OCI-LY1 (cell line): ENCODE results near the gene NUP50.

Source experiments
- EZH2 ChIP-seq: fragments of 200-600 bp; sonication (generic), shearing (Covaris generic); IDR thresholded peaks from 2 replicates; pipeline ENCODE4 v1.8.0; 2017; ENCODE audit warnings: borderline replicate concordance, mixed run types, mild to moderate bottlenecking, antibody characterized with exemption, low read length, moderate library complexity, mixed read lengths
- TF ChIP-seq, protein P1 (sequence below): fragments of 200-600 bp; sonication (generic), shearing (Covaris generic); IDR thresholded peaks from 2 replicates; pipeline ENCODE4 v1.5.1; 2017; ENCODE audit warnings: mild to moderate bottlenecking, antibody characterized with exemption, low read length, moderate library complexity, mixed read lengths

- TF ChIP-seq, protein P1, sequence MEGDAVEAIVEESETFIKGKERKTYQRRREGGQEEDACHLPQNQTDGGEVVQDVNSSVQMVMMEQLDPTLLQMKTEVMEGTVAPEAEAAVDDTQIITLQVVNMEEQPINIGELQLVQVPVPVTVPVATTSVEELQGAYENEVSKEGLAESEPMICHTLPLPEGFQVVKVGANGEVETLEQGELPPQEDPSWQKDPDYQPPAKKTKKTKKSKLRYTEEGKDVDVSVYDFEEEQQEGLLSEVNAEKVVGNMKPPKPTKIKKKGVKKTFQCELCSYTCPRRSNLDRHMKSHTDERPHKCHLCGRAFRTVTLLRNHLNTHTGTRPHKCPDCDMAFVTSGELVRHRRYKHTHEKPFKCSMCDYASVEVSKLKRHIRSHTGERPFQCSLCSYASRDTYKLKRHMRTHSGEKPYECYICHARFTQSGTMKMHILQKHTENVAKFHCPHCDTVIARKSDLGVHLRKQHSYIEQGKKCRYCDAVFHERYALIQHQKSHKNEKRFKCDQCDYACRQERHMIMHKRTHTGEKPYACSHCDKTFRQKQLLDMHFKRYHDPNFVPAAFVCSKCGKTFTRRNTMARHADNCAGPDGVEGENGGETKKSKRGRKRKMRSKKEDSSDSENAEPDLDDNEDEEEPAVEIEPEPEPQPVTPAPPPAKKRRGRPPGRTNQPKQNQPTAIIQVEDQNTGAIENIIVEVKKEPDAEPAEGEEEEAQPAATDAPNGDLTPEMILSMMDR, result no peak
- TF ChIP-seq EZH2, result no peak
Observed at GRCh38 chr22:45199723-45200122, 36.0 kb downstream of the NUP50 start.
